ENCODE data around the gene PDRG1.

DNA sequence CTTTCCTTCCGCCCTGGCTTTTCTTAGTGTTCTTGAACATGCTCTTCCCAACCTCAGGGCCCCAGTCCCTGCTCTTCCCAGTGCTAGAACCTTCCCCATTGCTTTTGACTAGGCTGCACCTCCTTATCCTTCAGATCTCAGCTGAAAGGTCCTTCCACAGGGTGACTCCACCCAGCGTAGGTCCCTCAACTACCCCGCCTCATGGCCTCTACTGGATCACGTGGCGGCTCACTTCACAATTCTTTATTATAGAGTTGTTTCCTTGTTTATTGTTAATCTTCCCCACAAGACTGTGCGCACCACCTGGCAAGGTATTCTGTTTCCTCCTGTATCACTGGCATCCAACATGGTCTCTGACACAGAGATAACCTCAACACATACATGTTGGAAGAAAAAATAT is 50.2 kb downstream of the PDRG1 start:
- TF ChIP-seq EZH2phosphoT487 (IDR thresholded peaks at IDR 0.05; ENCODE audit: borderline replicate concordance, low read depth) (no peak), SMC3 (IDR thresholded peaks at IDR 0.05; ENCODE audit: low read depth, low read length) (no peak), NRF1 (IDR thresholded peaks at IDR 0.05; ENCODE audit: low read depth, low read length) (no peak), USF2 (IDR thresholded peaks at IDR 0.05; ENCODE audit: borderline replicate concordance, low read depth, low read length) (no peak), RFX5 (IDR thresholded peaks at IDR 0.05; ENCODE audit: low read length) (no peak), POLR2AphosphoS5 (IDR thresholded peaks at IDR 0.05; ENCODE audit: low read depth, low read length) (no peak), SIN3A (IDR thresholded peaks at IDR 0.05; ENCODE audit: borderline replicate concordance, low read depth, low read length) (no peak), PBX3 (IDR thresholded peaks at IDR 0.05) (no peak), FOXM1 (IDR thresholded peaks at IDR 0.05; ENCODE audit: low read depth) (no peak)
- TF ChIP-seq, protein P1, sequence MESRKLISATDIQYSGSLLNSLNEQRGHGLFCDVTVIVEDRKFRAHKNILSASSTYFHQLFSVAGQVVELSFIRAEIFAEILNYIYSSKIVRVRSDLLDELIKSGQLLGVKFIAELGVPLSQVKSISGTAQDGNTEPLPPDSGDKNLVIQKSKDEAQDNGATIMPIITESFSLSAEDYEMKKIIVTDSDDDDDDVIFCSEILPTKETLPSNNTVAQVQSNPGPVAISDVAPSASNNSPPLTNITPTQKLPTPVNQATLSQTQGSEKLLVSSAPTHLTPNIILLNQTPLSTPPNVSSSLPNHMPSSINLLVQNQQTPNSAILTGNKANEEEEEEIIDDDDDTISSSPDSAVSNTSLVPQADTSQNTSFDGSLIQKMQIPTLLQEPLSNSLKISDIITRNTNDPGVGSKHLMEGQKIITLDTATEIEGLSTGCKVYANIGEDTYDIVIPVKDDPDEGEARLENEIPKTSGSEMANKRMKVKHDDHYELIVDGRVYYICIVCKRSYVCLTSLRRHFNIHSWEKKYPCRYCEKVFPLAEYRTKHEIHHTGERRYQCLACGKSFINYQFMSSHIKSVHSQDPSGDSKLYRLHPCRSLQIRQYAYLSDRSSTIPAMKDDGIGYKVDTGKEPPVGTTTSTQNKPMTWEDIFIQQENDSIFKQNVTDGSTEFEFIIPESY (IDR thresholded peaks at IDR 0.05; ENCODE audit: borderline replicate concordance, low read depth) = no peak
- TF ChIP-seq, protein P2, sequence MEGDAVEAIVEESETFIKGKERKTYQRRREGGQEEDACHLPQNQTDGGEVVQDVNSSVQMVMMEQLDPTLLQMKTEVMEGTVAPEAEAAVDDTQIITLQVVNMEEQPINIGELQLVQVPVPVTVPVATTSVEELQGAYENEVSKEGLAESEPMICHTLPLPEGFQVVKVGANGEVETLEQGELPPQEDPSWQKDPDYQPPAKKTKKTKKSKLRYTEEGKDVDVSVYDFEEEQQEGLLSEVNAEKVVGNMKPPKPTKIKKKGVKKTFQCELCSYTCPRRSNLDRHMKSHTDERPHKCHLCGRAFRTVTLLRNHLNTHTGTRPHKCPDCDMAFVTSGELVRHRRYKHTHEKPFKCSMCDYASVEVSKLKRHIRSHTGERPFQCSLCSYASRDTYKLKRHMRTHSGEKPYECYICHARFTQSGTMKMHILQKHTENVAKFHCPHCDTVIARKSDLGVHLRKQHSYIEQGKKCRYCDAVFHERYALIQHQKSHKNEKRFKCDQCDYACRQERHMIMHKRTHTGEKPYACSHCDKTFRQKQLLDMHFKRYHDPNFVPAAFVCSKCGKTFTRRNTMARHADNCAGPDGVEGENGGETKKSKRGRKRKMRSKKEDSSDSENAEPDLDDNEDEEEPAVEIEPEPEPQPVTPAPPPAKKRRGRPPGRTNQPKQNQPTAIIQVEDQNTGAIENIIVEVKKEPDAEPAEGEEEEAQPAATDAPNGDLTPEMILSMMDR (IDR thresholded peaks at IDR 0.05) = no peak
- TF ChIP-seq, protein P3, sequence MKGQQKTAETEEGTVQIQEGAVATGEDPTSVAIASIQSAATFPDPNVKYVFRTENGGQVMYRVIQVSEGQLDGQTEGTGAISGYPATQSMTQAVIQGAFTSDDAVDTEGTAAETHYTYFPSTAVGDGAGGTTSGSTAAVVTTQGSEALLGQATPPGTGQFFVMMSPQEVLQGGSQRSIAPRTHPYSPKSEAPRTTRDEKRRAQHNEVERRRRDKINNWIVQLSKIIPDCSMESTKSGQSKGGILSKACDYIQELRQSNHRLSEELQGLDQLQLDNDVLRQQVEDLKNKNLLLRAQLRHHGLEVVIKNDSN (IDR thresholded peaks at IDR 0.05; ENCODE audit: borderline replicate concordance, low read depth) = no peak

Data from SK-N-SH (cell line).